Rectal smooth muscle tissue (tissue), 1 donor: Measurements from ENCODE around the gene SUGCT.

Source experiments
- H3K27ac ChIP-seq: one replicate; pipeline ENCODE4 v1.7.0; 2013; ENCODE audit warnings: low read depth, low read length, inconsistent platforms
- H3K27me3 ChIP-seq: one replicate; pipeline ENCODE4 v1.7.0; 2013; ENCODE audit warnings: low read length; ENCODE audit not compliant: control insufficient read depth, insufficient read depth
- H3K36me3 ChIP-seq: one replicate; pipeline ENCODE4 v1.7.0; 2013; ENCODE audit warnings: low read length; ENCODE audit not compliant: control insufficient read depth, insufficient read depth
- H3K4me1 ChIP-seq: one replicate; pipeline ENCODE4 v1.7.0; 2013; ENCODE audit warnings: low read length; ENCODE audit not compliant: control insufficient read depth, insufficient read depth
- H3K4me3 ChIP-seq: one replicate; pipeline ENCODE4 v1.7.0; 2013; ENCODE audit warnings: low read length
- H3K9ac ChIP-seq: one replicate; pipeline ENCODE4 v1.7.0; 2013; ENCODE audit warnings: low read length

SUGCT gene

GRCh38 chr7:40851001-40851400, 716.2 kb downstream of the SUGCT start:
- Histone ChIP-seq H3K27ac (no peak overlapping the region), H3K36me3 (no peaks in the 10 kb centered on the region), H3K27me3 (no peaks in the 10 kb centered on the region), H3K4me3 (no peak overlapping the region), H3K4me1 (no peaks in the 10 kb centered on the region), H3K9ac (no peak overlapping the region)

- Histone ChIP-seq H3K4me1 (no peaks in the 10 kb centered on the region), H3K36me3 (no peaks in the 10 kb centered on the region), H3K27me3 (no peaks in the 10 kb centered on the region), H3K27ac (no peak overlapping the region), H3K4me3 (no peak overlapping the region), H3K9ac (no peak overlapping the region)
Measured at GRCh38 chr7:40859076-40859475, 724.3 kb downstream of the SUGCT start.

DNA sequence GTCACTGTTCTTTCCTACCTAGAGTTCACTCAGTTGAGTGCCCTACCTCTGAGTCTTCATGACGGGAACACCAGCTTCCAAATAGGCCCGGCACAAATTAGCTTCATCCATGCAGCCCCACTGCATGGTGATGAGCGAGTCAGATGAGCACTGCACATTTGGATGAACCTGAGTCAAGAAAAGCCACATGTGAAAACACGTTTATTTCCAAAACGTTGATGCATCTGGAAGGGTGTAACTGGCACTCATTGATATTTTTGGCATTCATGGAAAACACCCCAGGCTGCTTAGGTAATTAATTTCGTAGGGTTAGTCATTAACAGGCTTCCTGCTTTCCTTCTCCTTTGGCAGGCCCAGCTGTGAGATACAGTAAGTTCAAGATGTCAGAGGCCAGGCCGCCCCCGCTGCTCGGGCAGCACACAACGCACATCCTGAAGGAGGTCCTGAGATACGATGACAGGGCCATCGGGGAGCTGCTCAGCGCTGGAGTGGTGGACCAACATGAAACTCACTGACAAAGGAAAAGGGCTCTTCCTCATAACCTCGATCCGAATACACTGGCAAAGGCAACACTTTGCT, 725.2 kb downstream of the SUGCT start:
- no peaks in the 10 kb centered on the region for H3K36me3 ChIP-seq
- H3K27ac ChIP-seq = no peak overlapping the region
- H3K4me1 ChIP-seq = no peaks in the 10 kb centered on the region
- H3K4me3 ChIP-seq = no peak overlapping the region
- H3K9ac ChIP-seq = no peak overlapping the region
- no peaks in the 10 kb centered on the region for H3K27me3 ChIP-seq

DNA sequence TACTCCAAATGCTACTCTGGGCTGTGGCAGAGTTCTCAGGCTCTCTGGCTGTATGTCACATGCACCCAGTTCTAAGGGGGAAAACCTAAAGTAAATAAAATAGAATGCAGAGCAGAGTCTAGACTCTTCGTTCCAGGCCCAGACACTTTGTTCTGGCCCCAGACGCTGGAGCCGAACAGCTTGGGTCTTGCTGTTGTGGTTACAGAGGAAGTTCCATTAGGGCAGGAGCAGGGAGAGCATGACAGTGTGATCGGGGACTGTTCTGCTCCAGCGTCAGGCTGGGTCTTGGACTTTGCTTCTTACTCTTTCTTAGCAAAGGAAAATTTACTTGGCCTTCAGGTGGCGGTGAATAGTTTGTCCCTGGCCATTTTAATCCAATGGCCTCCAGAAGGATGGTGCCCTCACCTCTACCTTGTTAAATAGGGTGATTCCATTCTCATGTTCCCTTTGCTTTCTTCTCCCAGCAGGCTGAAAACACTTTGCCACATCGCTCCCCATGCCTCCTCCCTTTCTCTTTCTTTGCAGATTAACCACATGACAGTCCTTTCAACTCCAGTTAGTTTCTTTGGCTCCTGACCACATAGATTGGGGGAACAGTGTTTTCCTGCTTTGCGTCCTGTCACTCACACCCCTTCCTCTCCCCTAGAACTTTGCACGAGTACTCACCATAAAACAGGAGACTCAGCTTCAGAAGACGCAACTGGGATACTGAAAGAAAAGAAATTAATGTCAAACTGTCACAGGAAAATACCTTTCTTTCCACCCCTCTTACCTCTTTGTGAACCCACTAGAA, 730.8 kb downstream of the SUGCT start:
- no peak overlapping the region for H3K27ac ChIP-seq
- H3K27me3 ChIP-seq = no peaks in the 10 kb centered on the region

GRCh38 chr7:40866601-40867000, 731.8 kb downstream of the SUGCT start:
- no peak overlapping the region for H3K27ac ChIP-seq
- no peak overlapping the region for H3K9ac ChIP-seq
- H3K36me3 ChIP-seq = no peaks in the 10 kb centered on the region
- no peak overlapping the region for H3K4me3 ChIP-seq
- H3K4me1 ChIP-seq = no peaks in the 10 kb centered on the region
- no peaks in the 10 kb centered on the region for H3K27me3 ChIP-seq

More for the DNA sequence above, 730.8 kb downstream of the SUGCT start:
- Histone ChIP-seq H3K4me1 (no peaks in the 10 kb centered on the region), H3K9ac (no peak overlapping the region), H3K4me3 (no peak overlapping the region), H3K36me3 (no peaks in the 10 kb centered on the region)

DNA sequence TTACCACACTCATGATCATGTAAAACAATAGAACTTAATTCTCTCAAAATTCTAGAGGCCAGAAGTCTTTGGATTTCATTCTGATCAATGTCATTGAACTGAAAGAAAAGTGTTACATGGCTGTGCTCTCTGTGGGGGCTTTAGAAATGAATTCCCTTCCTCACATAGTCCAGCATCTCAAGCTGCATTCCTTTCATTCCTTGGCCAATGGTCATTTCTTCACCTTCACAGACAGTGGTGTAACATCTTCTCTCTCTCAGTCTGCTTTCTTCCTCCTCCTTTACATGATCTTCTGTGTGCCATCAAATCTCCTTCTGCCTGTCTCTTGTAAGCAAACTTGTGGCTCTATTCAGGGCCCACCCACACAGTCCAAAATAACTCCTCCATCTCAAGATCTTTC, 735.3 kb downstream of the SUGCT start:
- H3K27ac ChIP-seq = no peak overlapping the region
- H3K4me3 ChIP-seq = no peak overlapping the region
- no peaks in the 10 kb centered on the region for H3K36me3 ChIP-seq
- no peak overlapping the region for H3K9ac ChIP-seq
- no peaks in the 10 kb centered on the region for H3K27me3 ChIP-seq
- H3K4me1 ChIP-seq = no peaks in the 10 kb centered on the region

DNA sequence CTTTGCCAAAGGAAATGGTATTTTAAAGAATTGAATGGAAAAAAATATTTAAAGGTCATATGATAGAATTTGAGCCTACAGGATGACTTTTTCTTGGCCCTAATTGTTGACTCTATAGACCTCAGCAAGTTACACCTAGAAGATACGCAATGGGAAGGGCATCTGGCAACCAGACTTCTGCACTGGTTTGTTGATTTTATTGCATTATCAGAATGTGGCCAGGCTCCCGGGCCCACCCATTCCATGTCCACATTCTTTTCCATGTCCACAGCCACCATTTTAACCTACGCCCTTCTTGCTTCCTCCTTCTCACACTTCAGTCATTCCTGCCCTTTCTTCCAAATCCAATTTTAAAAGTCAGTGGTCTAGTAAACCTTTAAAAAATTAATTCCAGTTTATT, 738.4 kb downstream of the SUGCT start:
- Histone ChIP-seq H3K9ac (no peak overlapping the region), H3K4me3 (no peak overlapping the region), H3K4me1 (no peaks in the 10 kb centered on the region), H3K36me3 (no peaks in the 10 kb centered on the region), H3K27me3 (no peaks in the 10 kb centered on the region), H3K27ac (no peak overlapping the region)

- Histone ChIP-seq H3K4me3 (no peak overlapping the region), H3K9ac (no peak overlapping the region), H3K36me3 (no peaks in the 10 kb centered on the region), H3K27ac (no peak overlapping the region), H3K4me1 (no peaks in the 10 kb centered on the region), H3K27me3 (no peaks in the 10 kb centered on the region)
Measured at GRCh38 chr7:40874756-40875155, 740.0 kb downstream of the SUGCT start.

DNA sequence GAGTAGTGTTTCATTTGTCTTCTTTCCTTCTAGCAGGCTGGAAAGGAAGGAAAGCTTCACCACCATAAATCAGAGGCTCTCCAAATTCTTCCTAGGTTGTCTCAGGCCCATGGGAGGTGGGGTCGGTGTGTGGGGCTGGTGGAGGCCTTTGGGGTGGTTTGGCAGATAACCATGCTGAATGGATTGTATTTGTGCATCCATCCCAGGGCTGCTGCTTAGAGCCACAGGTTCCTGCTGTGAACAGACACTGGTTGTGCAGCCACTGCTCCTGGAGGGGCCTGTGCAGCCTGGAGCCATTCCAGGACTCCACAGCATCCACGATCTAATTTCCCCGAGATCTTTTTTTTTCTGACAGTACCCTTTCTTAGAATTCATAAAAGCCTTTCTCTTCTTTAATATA, 741.8 kb downstream of the SUGCT start:
- no peaks in the 10 kb centered on the region for H3K4me1 ChIP-seq
- no peak overlapping the region for H3K4me3 ChIP-seq
- H3K9ac ChIP-seq = no peak overlapping the region
- no peak overlapping the region for H3K27ac ChIP-seq
- no peaks in the 10 kb centered on the region for H3K27me3 ChIP-seq
- H3K36me3 ChIP-seq = no peaks in the 10 kb centered on the region

- Histone ChIP-seq H3K27ac (no peak overlapping the region), H3K9ac (no peak overlapping the region), H3K36me3 (no peaks in the 10 kb centered on the region), H3K27me3 (no peaks in the 10 kb centered on the region), H3K4me3 (no peak overlapping the region), H3K4me1 (no peaks in the 10 kb centered on the region)
Measured at GRCh38 chr7:40879941-40880543, 745.2 kb downstream of the SUGCT start.

DNA sequence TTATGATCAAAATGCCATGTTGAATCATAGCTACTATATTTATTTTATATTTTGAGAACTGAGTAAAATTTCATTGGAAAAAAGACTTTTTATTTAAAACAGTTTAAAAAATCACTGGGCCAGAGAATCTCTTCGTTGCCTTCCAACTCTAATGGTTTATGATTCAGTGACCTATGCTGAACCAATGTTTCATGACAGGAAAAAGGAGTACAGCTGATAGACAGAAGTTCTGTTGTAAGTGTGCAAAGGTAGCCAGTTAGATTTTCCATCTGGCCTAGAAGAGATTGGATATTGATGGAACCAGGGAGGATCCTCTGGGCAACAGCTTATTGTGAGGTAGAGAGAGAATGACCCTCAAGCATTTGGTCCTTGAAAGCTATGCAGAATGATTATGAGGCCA, 745.8 kb downstream of the SUGCT start:
- no peak overlapping the region for H3K4me3 ChIP-seq
- no peaks in the 10 kb centered on the region for H3K4me1 ChIP-seq
- no peak overlapping the region for H3K9ac ChIP-seq
- H3K27me3 ChIP-seq = no peaks in the 10 kb centered on the region
- H3K36me3 ChIP-seq = no peaks in the 10 kb centered on the region
- H3K27ac ChIP-seq = no peak overlapping the region

- no peak overlapping the region for H3K27ac ChIP-seq
- H3K27me3 ChIP-seq = no peaks in the 10 kb centered on the region
- no peak overlapping the region for H3K9ac ChIP-seq
- H3K4me3 ChIP-seq = no peak overlapping the region
- H3K36me3 ChIP-seq = no peaks in the 10 kb centered on the region
- no peaks in the 10 kb centered on the region for H3K4me1 ChIP-seq
Measured at GRCh38 chr7:40881405-40881926, 746.7 kb downstream of the SUGCT start.
